B cell (primary cell): Measurements from ENCODE around the gene CAPN12.

Experiments used
- EZH2 ChIP-seq: IDR thresholded peaks from 2 replicates; pipeline ENCODE4 v1.6.1; 2012; ENCODE audit warnings: borderline replicate concordance, low read depth, mild to moderate bottlenecking, moderate library complexity, low read length; ENCODE audit not compliant: insufficient read depth, poor library complexity, severe bottlenecking
- TF ChIP-seq, protein P1 (sequence below): fragments of 200-600 bp; IDR thresholded peaks from one replicate; pipeline ENCODE4 v1.8.0; 2022; ENCODE audit warnings: antibody characterized with exemption, mild to moderate bottlenecking

- TF ChIP-seq, protein P1, sequence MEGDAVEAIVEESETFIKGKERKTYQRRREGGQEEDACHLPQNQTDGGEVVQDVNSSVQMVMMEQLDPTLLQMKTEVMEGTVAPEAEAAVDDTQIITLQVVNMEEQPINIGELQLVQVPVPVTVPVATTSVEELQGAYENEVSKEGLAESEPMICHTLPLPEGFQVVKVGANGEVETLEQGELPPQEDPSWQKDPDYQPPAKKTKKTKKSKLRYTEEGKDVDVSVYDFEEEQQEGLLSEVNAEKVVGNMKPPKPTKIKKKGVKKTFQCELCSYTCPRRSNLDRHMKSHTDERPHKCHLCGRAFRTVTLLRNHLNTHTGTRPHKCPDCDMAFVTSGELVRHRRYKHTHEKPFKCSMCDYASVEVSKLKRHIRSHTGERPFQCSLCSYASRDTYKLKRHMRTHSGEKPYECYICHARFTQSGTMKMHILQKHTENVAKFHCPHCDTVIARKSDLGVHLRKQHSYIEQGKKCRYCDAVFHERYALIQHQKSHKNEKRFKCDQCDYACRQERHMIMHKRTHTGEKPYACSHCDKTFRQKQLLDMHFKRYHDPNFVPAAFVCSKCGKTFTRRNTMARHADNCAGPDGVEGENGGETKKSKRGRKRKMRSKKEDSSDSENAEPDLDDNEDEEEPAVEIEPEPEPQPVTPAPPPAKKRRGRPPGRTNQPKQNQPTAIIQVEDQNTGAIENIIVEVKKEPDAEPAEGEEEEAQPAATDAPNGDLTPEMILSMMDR = no peak
- TF ChIP-seq EZH2 = no peak
Observed at GRCh38 chr19:38686530-38686888, 57.8 kb downstream of the CAPN12 start.
